ENCODE results near the gene RPS26. TPM values are rescaled to one million over a fixed set of nuclear protein-coding genes. Genes with fewer than 3 reads are reported as not detected.

Gene RPS26
- total RNA-seq, 1 donor from 2014 or later, result 45.9 TPM

DNA sequence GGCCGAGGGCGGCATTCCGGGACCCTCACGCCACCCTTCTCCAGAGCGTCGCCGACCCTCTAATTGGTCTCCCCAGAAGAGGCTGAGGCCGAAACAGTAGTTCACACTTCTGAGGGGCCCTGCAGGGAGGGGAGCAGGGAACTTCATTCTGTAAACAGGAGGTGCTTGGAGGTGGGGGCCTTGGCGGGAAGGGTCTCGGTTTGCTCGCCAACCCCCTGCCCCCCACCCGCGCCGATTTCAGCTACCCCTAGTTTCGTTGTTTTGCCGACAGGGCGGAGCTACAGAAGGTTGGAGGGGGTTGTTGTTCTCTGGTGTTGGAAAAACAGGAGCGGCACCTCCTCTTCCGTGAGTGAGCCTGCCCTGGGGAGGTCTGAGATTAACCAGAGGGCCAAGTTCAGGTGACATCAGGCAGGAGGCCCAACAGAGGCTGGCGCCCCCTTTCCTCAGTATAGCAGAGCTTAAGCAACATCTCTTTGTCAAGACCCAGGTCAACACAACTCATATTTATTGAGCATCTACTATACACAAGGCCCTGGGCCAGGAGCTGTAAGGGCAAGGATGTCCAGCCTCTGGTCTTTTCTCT is 38.9 kb downstream of the RPS26 start:
- peak overlapping the region; percentile 68 for H3K4me3 ChIP-seq (ENCODE audit: insufficient read depth, low read depth, low read length)
- H3K4me1 ChIP-seq (ENCODE audit: insufficient read depth, low read length), result peaks cover 6% of the 10 kb centered on the region
- no peaks in the 10 kb centered on the region for H3K79me2 ChIP-seq (ENCODE audit: insufficient read depth, low read length)
- no peak for FAIRE-seq
- Mint-ChIP-seq H3K27ac (ENCODE audit: unreplicated experiment) (no peak overlapping the region), H3K27me3 (ENCODE audit: low read depth, unreplicated experiment) (peaks cover 6% of the 10 kb centered on the region), H3K9me3 (ENCODE audit: unreplicated experiment) (no peaks in the 10 kb centered on the region), H3K4me1 (ENCODE audit: low read depth, unreplicated experiment) (no peaks in the 10 kb centered on the region), H3K36me3 (ENCODE audit: low read depth, unreplicated experiment) (peaks cover 2% of the 10 kb centered on the region), H3K4me3 (ENCODE audit: unreplicated experiment) (peak overlapping the region; percentile 78)
- H3K9ac ChIP-seq (ENCODE audit: low read length), result peak overlapping the region; percentile 68
- no peaks in the 10 kb centered on the region for H4K20me1 ChIP-seq (ENCODE audit: insufficient read depth, low read length)
- H3K4me2 ChIP-seq (ENCODE audit: low read length), result peak overlapping the region; percentile 99
- H3K9me3 ChIP-seq (ENCODE audit: insufficient read depth, low read depth, low read length), result no peaks in the 10 kb centered on the region
- peaks cover 26% of the 10 kb centered on the region for H3K27me3 ChIP-seq (ENCODE audit: insufficient read depth, low read length)
- TF ChIP-seq EZH2 (IDR thresholded peaks at IDR 0.05; ENCODE audit: insufficient read depth, low read length), result no peak
- TF ChIP-seq, protein P1, sequence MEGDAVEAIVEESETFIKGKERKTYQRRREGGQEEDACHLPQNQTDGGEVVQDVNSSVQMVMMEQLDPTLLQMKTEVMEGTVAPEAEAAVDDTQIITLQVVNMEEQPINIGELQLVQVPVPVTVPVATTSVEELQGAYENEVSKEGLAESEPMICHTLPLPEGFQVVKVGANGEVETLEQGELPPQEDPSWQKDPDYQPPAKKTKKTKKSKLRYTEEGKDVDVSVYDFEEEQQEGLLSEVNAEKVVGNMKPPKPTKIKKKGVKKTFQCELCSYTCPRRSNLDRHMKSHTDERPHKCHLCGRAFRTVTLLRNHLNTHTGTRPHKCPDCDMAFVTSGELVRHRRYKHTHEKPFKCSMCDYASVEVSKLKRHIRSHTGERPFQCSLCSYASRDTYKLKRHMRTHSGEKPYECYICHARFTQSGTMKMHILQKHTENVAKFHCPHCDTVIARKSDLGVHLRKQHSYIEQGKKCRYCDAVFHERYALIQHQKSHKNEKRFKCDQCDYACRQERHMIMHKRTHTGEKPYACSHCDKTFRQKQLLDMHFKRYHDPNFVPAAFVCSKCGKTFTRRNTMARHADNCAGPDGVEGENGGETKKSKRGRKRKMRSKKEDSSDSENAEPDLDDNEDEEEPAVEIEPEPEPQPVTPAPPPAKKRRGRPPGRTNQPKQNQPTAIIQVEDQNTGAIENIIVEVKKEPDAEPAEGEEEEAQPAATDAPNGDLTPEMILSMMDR (IDR thresholded peaks at IDR 0.05; ENCODE audit: insufficient read depth, low read depth, low read length), result no peak
- H2AFZ ChIP-seq (ENCODE audit: low read depth, low read length), result peak overlapping the region; percentile 95
- H3K36me3 ChIP-seq (ENCODE audit: insufficient read depth, low read length), result no peaks in the 10 kb centered on the region
- H3K27ac ChIP-seq (ENCODE audit: low read depth, low read length), result no peak overlapping the region
- no peak for DNase-seq (ENCODE audit: low read depth)

DNA sequence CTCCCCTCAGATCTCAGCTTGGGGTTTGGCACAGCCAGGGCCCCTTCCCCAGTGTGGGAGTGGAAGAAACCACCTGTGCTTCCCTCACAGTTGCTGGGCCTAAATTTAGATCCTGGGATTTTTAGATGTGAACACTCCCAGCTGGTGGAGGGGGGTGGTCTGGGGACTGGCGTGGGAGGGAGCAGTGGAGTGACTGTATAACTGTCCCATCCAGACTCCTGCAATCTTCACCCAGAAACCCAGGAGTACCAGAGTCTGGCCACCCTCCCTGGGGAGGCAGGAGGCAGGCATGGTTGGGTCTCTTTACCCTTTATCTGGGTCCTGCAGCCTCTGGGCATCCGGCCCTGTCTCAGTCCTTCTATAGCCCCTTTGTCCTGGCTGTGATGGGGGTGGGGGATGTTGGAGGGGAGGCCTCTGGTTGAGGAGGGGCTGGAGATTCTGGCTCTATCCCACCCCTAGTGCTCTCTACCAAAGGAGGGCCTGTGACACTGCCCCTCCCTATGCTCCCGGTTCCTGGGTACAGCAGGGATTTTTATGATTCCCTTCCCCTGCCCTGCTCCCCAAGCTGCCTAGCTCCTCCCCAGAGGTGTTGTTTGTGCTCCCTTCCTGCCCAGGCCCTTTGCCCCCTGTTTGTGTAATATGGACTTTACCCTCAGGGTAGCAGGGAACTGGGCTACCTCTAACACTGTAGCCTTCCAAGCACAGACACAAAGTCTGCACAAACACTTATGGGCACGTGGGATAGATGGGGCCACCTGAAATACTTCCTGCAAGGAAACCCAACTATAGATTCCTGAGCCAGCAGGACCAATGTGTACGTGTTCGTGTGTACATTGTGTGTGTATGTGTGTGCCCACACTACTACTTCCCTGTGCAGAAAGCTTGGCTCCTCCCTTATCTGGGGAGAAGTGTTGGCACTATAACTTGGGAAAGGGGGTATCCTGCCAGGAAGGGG is 40.0 kb downstream of the RPS26 start:
- FAIRE-seq, result no peak
- no peaks in the 10 kb centered on the region for H3K9me3 Mint-ChIP-seq (ENCODE audit: unreplicated experiment)

DNA sequence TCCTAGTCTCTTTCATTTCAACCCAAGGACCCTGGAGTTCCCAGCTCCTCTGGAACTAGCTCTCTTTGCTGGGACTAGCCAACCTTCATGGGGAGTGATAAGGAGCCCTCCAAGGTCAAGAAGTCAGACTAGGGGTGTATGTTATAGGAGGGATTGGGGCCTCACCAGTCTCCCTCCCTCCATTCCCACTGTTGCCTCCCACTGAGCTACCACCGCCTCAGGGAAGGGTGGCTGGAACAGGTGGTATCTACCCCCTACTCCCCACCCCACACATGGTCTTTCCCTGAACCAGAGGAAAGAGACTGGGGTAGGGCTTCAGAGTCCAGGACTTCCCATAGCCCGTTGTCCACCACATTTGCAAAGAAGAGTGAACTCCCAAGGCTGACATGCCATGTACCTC is 40.7 kb downstream of the RPS26 start:
- no peak for DNase-seq (ENCODE audit: low read depth)

More for the DNA sequence above, 40.0 kb downstream of the RPS26 start:
- Histone ChIP-seq H3K36me3 (ENCODE audit: insufficient read depth, low read length) (no peaks in the 10 kb centered on the region), H4K20me1 (ENCODE audit: insufficient read depth, low read length) (no peaks in the 10 kb centered on the region), H2AFZ (ENCODE audit: low read depth, low read length) (no peak overlapping the region), H3K4me2 (ENCODE audit: low read length) (no peak overlapping the region), H3K27ac (ENCODE audit: low read depth, low read length) (no peak overlapping the region), H3K9ac (ENCODE audit: low read length) (no peak overlapping the region), H3K4me3 (ENCODE audit: insufficient read depth, low read depth, low read length) (no peak overlapping the region), H3K9me3 (ENCODE audit: insufficient read depth, low read depth, low read length) (no peaks in the 10 kb centered on the region), H3K27me3 (ENCODE audit: insufficient read depth, low read length) (peaks cover 26% of the 10 kb centered on the region), H3K79me2 (ENCODE audit: insufficient read depth, low read length) (no peaks in the 10 kb centered on the region), H3K4me1 (ENCODE audit: insufficient read depth, low read length) (peaks cover 6% of the 10 kb centered on the region)
- TF ChIP-seq EZH2 (IDR thresholded peaks at IDR 0.05; ENCODE audit: insufficient read depth, low read length), result no peak
- Mint-ChIP-seq H3K36me3 (ENCODE audit: low read depth, unreplicated experiment) (peaks cover 2% of the 10 kb centered on the region), H3K27me3 (ENCODE audit: low read depth, unreplicated experiment) (peaks cover 6% of the 10 kb centered on the region), H3K4me1 (ENCODE audit: low read depth, unreplicated experiment) (no peaks in the 10 kb centered on the region), H3K4me3 (ENCODE audit: unreplicated experiment) (no peak overlapping the region), H3K27ac (ENCODE audit: unreplicated experiment) (no peak overlapping the region)
- no peak for DNase-seq (ENCODE audit: low read depth)

More for the DNA sequence above, 40.7 kb downstream of the RPS26 start:
- H3K4me2 ChIP-seq (ENCODE audit: low read length), result no peak overlapping the region
- no peak overlapping the region for H3K27ac ChIP-seq (ENCODE audit: low read depth, low read length)
- peaks cover 2% of the 10 kb centered on the region for H3K36me3 Mint-ChIP-seq (ENCODE audit: low read depth, unreplicated experiment)
- no peak for TF ChIP-seq EZH2 (IDR thresholded peaks at IDR 0.05; ENCODE audit: insufficient read depth, low read length)
- TF ChIP-seq, protein P1 (IDR thresholded peaks at IDR 0.05; ENCODE audit: insufficient read depth, low read depth, low read length), result no peak
- H3K9me3 ChIP-seq (ENCODE audit: insufficient read depth, low read depth, low read length), result no peaks in the 10 kb centered on the region
- no peak overlapping the region for H3K4me3 ChIP-seq (ENCODE audit: insufficient read depth, low read depth, low read length)
- H3K36me3 ChIP-seq (ENCODE audit: insufficient read depth, low read length), result no peaks in the 10 kb centered on the region
- H3K79me2 ChIP-seq (ENCODE audit: insufficient read depth, low read length), result no peaks in the 10 kb centered on the region
- H3K4me1 ChIP-seq (ENCODE audit: insufficient read depth, low read length), result peaks cover 6% of the 10 kb centered on the region
- H3K27ac Mint-ChIP-seq (ENCODE audit: unreplicated experiment), result no peak overlapping the region
- peaks cover 6% of the 10 kb centered on the region for H3K27me3 Mint-ChIP-seq (ENCODE audit: low read depth, unreplicated experiment)
- no peaks in the 10 kb centered on the region for H3K4me1 Mint-ChIP-seq (ENCODE audit: low read depth, unreplicated experiment)
- no peaks in the 10 kb centered on the region for H4K20me1 ChIP-seq (ENCODE audit: insufficient read depth, low read length)
- H3K9me3 Mint-ChIP-seq (ENCODE audit: unreplicated experiment), result no peaks in the 10 kb centered on the region
- H3K27me3 ChIP-seq (ENCODE audit: insufficient read depth, low read length), result peaks cover 26% of the 10 kb centered on the region
- no peak overlapping the region for H2AFZ ChIP-seq (ENCODE audit: low read depth, low read length)
- FAIRE-seq, result no peak
- H3K4me3 Mint-ChIP-seq (ENCODE audit: unreplicated experiment), result no peak overlapping the region
- no peak overlapping the region for H3K9ac ChIP-seq (ENCODE audit: low read length)
